Ovary (tissue), 9 donors: ENCODE measurements around the gene RERE. TPM values are rescaled to one million over a fixed set of nuclear protein-coding genes. Genes with fewer than 3 reads are reported as not detected.

ENCODE experiments used
- DNase-seq, 5 donors: peaks; one replicate each; pipeline ENCODE4 v3.0.0-alpha.2; 2019 to 2020
- H3K27ac ChIP-seq, 2 donors: fragments of 200-600 bp; one replicate each; pipeline versions ENCODE4 v1.5.1 to v1.8.0; 2019 to 2022
- H3K27me3 ChIP-seq: fragments of 200-600 bp; one replicate; pipeline ENCODE4 v1.8.0; 2022
- H3K36me3 ChIP-seq: fragments of 200-600 bp; sonication (generic); one replicate; pipeline ENCODE4 v1.5.1; 2019
- H3K4me1 ChIP-seq: one replicate; pipeline ENCODE4 v1.8.1; 2013; ENCODE audit warnings: mild to moderate bottlenecking, moderate library complexity; ENCODE audit not compliant: insufficient read depth
- H3K4me3 ChIP-seq: fragments of 200-600 bp; sonication (generic); one replicate; pipeline ENCODE4 v1.5.1; 2017
- H3K9me3 ChIP-seq, 2 donors: fragments of 200-600 bp in 1 of 2; sonication (generic) in 1 of 2; one replicate each; pipeline versions ENCODE4 v1.5.1 to v1.8.1; 2013 to 2019; ENCODE audit warnings: mild to moderate bottlenecking in 1 of 2, moderate library complexity in 1 of 2
- CTCF ChIP-seq, 3 donors: fragments of 450-650 bp in 2 of 3; fragments of 200-600 bp in 1 of 3; IDR thresholded peaks; one replicate each; pipeline versions ENCODE4 v1.5.1 to v1.8.0; 2016 to 2022; ENCODE audit warnings: antibody characterized with exemption in 3 of 3, mild to moderate bottlenecking in 1 of 3
- EP300 ChIP-seq: sonication (generic); formaldehyde crosslinking; IDR thresholded peaks from one replicate; pipeline ENCODE4 v1.6.1; 2017; ENCODE audit warnings: antibody characterized with exemption
- POLR2A ChIP-seq: fragments of 450-650 bp; IDR thresholded peaks from one replicate; pipeline ENCODE4 v1.6.1; 2017; ENCODE audit warnings: antibody characterized with exemption, mild to moderate bottlenecking, moderate library complexity
- WGBS, 3 donors: extraction: QIAGEN DNeasy Blood & Tissue Kit in 1 of 3; methylation state at CpG; one replicate each; pipeline versions ENCODE4 v1.1.5 to v1.1.7; 2013 to 2017; 5-methylcytosine and 5-hydroxymethylcytosine counted together
- intact Hi-C, 4 donors: fragments of 100-400 bp; cut with DNase I; formaldehyde crosslinking; loops; one replicate each; pipeline versions ENCODE4 v1.11.0 to v1.15.1; 2022 to 2023
- polyA plus RNA-seq, 2 donors: library from polyadenylated mRNA; stranded (reverse); fragments of 200-250 nt in 1 of 2; fragments of 350-450 nt in 1 of 2; fragmentation: Illumina TruSeq in 1 of 2; extraction: RNeasy Lipid Tissue Mini Kit (QIAGEN cat#74804) in 1 of 2; gene quantifications; one replicate each; pipeline ENCODE4 v1.2.3, GENCODE V29; 2013 to 2014
- total RNA-seq, 7 donors: library from RNA; depleted of rRNA in 2 of 7; stranded (reverse); fragments of >200 nt in 2 of 7; fragmentation: NEBNext Ultra II Directional in 3 of 7; extraction: Animal tissue kit (Norgen Biotek cat#: 25700) in 3 of 7; gene quantifications; one replicate each; pipeline versions ENCODE4 v1.1.0 to v1.2.4, GENCODE V29; 2016 to 2023
- donor health status: DM: no; HTN: no; CAD: no; lungs with moderate emphysema.
- donor health status: DM: no; HTN: no; CAD: no.
- donor health status: Bipolar disorder and iron deficiency.
- donor health status: DM: yes; HTN: yes; CAD: no.
- donor health status: DM: no; HTN: no; CAD: no.
- donor health status: DM: yes; HTN: yes; CAD: no.

Gene RERE
- total and polyA plus RNA-seq, 9 donors, result 36.7 to 119 (median 114) TPM

DNA sequence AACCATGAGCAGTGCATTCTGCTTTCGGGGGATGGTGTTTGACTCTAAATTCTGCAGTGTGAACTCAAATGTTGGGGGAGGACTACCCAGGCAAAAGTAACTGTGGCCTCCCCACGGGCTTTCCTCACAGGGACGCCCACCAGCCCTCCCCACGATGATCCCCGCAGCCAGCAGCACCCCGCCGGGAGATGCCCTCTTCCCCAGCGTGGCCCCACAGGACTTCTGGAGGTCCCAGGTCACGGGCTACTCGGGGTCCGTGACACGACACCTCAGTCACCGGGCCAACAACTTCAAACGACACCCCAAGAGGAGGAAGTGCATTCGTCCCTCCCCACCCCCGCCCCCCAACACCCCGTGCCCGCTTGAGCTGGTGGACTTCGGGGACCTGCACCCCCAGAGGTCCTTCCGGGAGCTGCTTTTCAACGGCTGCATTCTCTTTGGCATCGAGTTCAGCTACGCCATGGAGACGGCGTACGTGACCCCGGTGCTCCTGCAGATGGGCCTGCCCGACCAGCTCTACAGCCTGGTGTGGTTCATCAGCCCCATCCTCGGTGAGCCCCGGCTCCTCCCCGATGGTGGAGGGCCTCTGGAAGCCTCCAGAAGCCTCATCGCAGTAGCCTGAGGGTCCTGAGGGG lies 493.1 kb downstream of the RERE start:
- intact Hi-C loops, result no loop called here
- Histone ChIP-seq H3K4me3 (no peak overlapping the region), H3K27me3 (no peaks in the 10 kb centered on the region), H3K9me3 (no peaks in the 10 kb centered on the region), H3K27ac (no peak overlapping the region), H3K36me3 (no peaks in the 10 kb centered on the region), H3K4me1 (no peaks in the 10 kb centered on the region)
- no peak for TF ChIP-seq POLR2A
- no peak for TF ChIP-seq CTCF (IDR thresholded peaks at IDR 0.05)
- TF ChIP-seq EP300, result no peak
- WGBS, 3 donors, result 86 to 92% (median 89%) methylated on average over 32 of the region's 32 CpGs
- no peak for DNase-seq

- intact Hi-C loops, result no loop called here
Measured at GRCh38 chr1:8323706-8324105, 493.7 kb downstream of the RERE start.

DNA sequence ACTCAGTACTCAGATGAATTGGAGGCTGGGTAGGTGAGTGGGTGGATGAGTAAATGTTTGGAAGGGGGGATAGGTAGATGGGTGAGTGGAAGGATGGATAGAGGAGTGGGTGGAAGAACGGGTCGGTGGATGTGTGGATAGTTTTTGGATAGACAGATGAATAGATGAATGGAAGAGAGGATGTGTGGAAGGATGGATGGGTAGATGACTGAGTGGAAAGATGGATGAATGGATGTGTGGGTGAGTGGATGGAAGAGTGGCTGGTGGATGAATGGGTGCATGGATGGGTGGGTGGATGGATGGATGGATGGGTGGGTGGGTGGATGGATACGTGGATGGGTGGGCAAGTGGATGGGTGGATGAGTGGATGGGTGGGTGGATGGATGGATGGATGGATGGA lies 495.8 kb downstream of the RERE start:
- Histone ChIP-seq H3K4me1 (peaks cover 7% of the 10 kb centered on the region), H3K27ac (no peak overlapping the region), H3K9me3 (no peaks in the 10 kb centered on the region), H3K4me3 (no peak overlapping the region), H3K27me3 (no peaks in the 10 kb centered on the region), H3K36me3 (no peaks in the 10 kb centered on the region)
- TF ChIP-seq CTCF (IDR thresholded peaks at IDR 0.05) (no peak), EP300 (no peak), POLR2A (no peak)
- intact Hi-C loops, result no loop called here
- DNase-seq, result no peak
- WGBS, 3 donors, result 88 to 93% (median 91%) methylated on average over 3 of the region's 3 CpGs

More at GRCh38 chr1:8323706-8324105, 493.7 kb downstream of the RERE start:
- peak in 1 of 5 donors; percentile 41 for DNase-seq
- Histone ChIP-seq H3K27ac (no peak overlapping the region), H3K36me3 (no peaks in the 10 kb centered on the region), H3K27me3 (no peaks in the 10 kb centered on the region), H3K4me3 (no peak overlapping the region), H3K4me1 (no peaks in the 10 kb centered on the region), H3K9me3 (no peaks in the 10 kb centered on the region)
- WGBS, 3 donors, result 73 to 76% (median 74%) methylated on average over 11 of the region's 11 CpGs
- TF ChIP-seq POLR2A (no peak), EP300 (no peak), CTCF (IDR thresholded peaks at IDR 0.05) (no peak)

GRCh38 chr1:8318436-8318835 lies 499.0 kb downstream of the RERE start:
- Histone ChIP-seq H3K36me3 (no peaks in the 10 kb centered on the region), H3K4me3 (peak overlapping the region; percentile 61), H3K27ac (peak overlapping the region in 1 of 2 donors; percentile 31), H3K4me1 (peaks cover 12% of the 10 kb centered on the region), H3K9me3 (no peaks in the 10 kb centered on the region), H3K27me3 (no peaks in the 10 kb centered on the region)
- 12 to 16% (median 15%) methylated on average over 16 to 18 of the region's 18 CpGs for WGBS, 3 donors
- intact Hi-C loops, result loop anchor here in 3 of 4 donors (5.0 to 10.0 kb wide), 5 partner anchors 84 to 336 kb away; partner anchors contain the start of gene ERRFI1 (in 2 of the 3)
- DNase-seq, result no peak
- TF ChIP-seq EP300, result no peak
- TF ChIP-seq CTCF (IDR thresholded peaks at IDR 0.05), result no peak
- TF ChIP-seq POLR2A, result no peak
